GM18519 (cell line): ENCODE measurements around the gene OR4N5.
"Not testable (repeated sequence)": the region's sequence is repeated elsewhere in the genome, so short reads cannot be mapped to it uniquely, and the experiment has no call there.

Source experiments
- ATAC-seq: cut with Tn5 transposase; IDR thresholded peaks from one replicate; pipeline ENCODE4 v1.9.1; 2021; ENCODE audit warnings: mild to moderate bottlenecking, moderate library complexity; ENCODE audit not compliant: unreplicated experiment, low FRiP score

Gene OR4N5, protein sequence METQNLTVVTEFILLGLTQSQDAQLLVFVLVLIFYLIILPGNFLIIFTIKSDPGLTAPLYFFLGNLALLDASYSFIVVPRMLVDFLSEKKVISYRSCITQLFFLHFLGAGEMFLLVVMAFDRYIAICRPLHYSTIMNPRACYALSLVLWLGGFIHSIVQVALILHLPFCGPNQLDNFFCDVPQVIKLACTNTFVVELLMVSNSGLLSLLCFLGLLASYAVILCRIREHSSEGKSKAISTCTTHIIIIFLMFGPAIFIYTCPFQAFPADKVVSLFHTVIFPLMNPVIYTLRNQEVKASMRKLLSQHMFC

DNA sequence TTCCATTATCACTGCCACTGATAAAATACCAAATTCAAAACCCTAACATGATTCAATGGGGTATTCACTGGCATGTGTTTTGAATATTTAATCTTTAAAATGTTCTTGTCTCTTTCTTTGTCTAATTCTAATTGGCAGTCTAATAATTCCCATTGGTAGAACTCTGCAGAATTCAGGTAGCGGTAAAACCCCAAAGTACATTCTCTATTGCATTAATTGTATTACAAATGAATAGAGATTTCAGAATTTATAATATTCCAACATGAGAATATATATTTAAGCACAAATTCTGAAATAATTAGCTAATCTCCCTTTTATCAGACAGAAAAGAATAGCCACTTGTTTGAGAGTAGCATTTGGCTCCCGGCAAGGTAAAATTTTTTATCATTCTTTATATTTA, at the start of gene OR4N5:
OR4N5 (plus strand) TSS at position 301 of the 400 bp plus-strand sequence. CDS start 4,916 bp downstream, outside the sequence.
- ATAC-seq: no peak

DNA sequence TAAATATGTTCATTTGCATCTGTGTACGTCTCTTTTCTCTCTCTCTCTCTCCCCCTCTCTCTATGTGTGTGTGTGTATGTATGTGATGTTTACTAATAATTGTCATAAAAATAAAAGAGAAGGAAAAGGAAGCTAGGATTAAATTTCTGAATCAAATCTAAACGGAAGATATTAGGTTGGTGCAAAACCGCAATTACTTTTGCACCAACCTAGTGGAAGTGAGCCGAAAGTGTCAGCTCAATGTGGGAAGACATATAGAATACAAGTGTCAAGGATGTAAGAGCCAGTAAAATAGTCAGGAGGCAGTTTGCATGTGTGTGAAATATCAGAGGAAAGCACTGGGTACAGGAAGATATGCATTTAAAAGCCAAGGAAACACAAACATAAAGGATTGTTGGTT, 46.6 kb upstream of the OR4N5 start:
- ATAC-seq: no peak

DNA sequence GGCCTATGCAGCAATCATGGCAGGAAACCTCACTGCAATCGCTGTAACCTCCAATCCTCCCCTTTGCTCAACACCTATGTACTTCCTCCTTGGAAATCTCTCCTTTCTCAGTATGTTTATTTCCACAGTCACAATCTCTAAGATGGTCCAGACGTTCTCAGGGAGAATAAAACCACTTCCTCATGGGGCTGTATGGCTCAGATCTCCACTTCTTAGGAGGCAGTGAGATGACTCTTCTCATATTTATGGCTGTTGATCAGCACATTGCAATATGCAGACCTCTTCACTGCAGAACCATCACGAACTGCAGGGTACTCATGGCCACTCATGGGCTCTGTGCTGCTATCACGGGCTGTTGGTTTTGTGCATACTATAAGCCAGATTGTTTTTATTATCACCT, 45.2 kb upstream of the OR4N5 start:
- no peak for ATAC-seq

DNA sequence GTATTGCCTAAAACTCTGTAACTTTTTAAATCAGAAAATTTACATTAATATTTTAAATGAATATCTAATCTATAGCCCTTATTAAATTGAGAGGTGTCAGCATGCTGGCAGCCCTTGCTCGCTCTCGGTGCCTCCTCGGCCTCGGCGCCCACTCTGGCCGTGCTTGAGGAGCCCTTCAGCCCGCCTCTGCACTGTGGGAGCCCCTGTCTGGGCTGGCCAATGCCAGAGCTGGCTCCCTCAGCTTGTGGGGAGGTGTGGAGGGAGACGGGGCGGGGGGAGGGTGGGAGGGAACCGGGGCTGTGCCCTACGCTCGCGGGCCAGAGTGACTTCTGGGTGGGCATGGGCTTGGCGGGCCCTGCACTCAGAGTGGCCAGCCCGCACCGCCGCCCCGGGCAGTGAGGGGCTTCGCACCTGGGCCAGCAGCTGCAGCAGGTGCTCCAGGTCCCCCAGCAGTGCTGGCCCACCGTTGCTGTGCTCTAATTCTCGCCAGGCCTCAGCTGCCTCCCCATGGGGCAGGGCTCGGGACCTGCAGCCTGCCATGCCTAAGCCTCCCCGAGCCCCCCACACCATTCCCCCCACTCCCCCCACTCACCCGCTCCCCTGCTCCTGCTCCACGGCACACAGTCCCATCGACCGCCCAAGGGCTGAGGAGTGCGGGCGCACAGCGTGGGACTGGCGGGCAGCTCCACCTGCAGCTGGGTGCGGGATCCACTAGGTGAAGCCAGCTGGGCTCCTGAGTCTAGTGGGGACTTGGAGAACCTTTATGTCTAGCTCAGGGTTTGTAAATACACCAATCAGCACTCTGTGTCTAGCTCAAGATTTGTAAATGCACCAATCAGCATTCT, 39.5 kb upstream of the OR4N5 start:
- ATAC-seq: not testable (repeated sequence)

DNA sequence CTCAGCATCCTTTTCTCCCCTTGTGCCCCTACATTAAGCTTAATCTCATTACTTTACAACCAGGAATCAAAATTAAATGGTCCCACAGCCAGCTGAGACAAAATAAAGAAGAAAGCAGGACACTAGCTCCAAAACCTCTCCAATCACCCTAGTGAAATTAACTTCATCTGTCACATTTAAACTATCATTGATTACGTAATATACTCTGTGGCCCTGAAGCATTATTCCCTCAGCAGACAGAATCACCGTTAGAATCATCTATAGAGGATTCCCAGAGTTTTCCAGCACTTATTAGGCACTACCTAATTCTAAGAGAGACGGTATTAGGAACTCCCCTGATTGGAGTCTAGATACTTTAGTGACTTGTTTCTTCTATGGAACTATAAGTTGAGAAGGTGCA, 28.2 kb upstream of the OR4N5 start, which contains the start of gene OR4K17:
OR4K17 (plus strand) TSS at position 302 of the 400 bp plus-strand sequence. CDS start 6,761 bp downstream, outside the sequence.
- ATAC-seq: no peak

DNA sequence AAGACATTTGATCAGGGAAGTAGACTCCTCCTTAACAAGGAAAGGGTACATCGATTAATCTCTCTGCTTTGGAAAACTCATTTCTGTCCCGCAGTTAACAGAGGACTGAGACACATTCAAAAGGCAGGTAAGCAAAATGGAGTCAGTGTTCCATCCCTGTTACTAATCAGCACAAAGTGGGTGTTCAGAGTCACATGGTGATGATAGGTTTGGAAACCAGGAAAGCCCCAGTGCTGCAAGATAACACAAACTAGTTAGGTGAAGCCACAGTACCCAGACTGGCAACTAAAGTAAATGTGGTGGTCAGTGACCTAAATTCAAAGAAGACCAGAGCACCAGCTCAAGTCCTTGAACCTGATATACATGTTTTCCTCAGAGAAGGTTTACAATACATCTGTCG, 26.3 kb upstream of the OR4N5 start:
- ATAC-seq: no peak

DNA sequence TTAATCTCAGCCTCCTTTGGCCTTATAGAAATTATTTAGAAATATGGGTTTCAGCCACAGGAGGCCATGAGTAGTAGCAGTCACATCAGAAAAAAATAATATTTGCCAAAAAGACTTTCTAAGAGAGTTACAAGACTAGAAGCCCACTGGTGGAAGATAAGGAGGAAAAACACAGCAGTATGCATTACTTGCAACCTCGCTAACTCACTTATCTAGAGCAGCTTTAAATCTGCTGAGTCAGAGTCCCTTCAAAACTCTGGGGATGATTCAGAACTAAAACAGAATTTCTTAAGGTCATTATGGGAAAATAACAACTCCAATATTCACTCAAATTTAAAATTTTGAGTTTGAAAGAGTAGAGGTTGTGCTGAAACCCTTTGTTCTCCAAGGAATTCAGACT, 21.9 kb upstream of the OR4N5 start:
- ATAC-seq: no peak

DNA sequence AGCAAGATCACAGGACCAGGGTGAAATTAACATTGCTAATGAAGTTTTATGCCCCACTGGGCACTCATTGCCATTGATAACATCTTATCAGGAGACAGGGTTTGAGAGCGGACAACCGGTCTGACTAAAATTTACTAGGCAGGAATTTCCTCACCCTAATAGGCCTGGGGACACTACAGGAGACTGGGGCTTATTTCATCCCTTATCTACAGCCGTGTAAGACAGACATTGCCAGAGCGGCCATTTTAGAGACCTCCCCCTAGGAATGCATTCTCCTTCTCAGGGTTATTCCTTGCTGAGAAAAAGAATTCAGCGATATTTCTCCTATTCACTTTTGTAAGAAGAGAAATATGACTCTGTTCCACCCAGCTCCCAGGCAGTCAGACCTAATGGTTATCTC, 19.8 kb upstream of the OR4N5 start:
- ATAC-seq: no peak

DNA sequence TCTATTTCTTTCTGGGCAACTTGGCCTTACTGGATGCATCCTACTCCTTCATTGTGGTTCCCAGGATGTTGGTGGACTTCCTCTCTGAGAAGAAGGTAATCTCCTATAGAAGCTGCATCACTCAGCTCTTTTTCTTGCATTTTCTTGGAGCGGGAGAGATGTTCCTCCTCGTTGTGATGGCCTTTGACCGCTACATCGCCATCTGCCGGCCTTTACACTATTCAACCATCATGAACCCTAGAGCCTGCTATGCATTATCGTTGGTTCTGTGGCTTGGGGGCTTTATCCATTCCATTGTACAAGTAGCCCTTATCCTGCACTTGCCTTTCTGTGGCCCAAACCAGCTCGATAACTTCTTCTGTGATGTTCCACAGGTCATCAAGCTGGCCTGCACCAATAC, 5.3 kb downstream of the OR4N5 start:
- no peak for ATAC-seq

DNA sequence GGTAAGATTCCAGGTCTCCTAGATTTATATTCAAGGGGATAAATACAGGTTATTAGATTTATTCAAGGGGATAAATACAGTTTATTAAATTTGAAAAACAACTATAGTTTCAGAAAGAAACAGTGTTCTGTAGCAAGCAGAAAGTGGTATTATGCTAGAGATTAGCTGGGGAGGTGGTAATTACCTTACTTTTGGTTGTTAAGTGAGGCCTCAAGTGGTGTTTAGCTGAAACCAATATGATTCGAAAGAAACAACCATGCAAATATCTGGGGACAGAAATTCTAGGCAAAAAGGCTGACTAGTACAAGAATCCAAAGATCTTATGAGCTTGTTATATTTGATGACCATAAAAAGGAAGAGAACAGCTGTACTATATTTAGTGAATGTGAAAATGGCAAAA, 6.2 kb downstream of the OR4N5 start:
- ATAC-seq: no peak

DNA sequence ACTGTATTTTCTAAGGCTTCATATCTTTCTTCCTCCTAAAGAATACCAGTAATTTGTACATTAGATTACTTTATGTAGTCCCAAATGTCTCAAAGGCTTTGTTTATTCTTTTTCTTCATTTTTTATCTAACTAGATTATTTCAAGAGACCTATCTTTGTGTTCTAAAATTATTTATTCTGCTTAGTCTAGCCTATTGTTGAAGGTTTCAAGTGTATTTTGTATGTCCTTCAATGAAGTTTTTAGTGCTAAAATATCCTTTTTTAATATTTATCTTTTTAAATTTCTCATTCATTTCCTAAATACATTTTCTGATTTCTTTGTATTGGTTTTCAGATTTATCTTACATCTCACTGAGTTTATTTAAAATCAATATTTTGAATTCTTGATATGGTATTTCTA, 25.8 kb downstream of the OR4N5 start:
- ATAC-seq: no peak

DNA sequence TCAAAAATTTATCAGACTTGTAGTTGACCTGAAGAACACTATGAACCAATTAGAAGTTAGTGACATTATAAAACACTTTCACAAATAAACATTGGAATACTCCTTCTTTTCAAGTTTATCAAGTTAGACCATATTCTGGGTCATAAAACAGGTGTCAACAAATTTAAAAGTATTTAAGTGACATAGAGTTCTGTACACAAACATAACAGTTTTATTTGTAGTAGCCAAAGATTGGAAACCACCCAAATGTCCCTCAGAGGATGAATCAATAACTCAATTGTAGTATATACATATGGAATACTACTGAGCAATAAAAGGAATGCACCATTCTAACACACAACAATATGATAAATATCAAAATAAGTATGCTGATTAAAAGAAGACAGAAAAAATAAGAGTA, 28.5 kb downstream of the OR4N5 start:
- no peak for ATAC-seq

DNA sequence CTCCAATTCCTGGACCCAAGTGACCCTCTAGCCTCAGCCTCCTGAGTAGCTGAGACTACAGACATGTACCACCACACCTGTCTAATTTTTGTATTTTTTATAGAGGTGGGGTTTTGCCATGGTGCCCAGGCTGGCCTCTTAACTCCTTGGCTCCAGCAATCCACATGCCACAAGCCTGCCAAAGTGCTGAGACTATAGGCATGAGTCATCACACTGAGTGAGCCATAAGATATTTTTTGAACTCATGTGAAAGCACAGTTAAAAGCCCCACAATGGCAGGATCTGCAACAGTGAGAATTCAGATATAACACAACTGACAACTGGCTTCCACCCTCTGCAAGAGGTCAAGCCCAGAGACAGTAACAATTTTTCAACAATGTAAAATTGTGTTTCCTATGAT, 31.2 kb downstream of the OR4N5 start:
- ATAC-seq: not testable (repeated sequence)

DNA sequence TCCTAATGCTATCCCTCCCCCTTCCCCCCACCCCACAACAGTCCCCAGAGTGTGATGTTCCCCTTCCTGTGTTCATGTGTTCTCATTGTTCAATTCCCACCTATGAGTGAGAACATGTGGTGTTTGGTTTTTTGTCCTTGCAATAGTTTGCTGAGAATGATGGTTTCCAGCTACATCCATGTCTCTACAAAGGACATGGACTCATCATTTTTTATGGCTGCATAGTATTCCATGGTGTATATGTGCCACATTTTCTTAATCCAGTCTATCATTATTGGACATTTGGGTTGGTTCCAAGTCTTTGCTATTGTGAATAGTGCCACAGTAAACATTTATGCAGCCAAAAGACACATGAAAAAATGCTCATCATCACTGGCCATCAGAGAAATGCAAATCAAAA, 35.6 kb downstream of the OR4N5 start:
- not testable (repeated sequence) for ATAC-seq

DNA sequence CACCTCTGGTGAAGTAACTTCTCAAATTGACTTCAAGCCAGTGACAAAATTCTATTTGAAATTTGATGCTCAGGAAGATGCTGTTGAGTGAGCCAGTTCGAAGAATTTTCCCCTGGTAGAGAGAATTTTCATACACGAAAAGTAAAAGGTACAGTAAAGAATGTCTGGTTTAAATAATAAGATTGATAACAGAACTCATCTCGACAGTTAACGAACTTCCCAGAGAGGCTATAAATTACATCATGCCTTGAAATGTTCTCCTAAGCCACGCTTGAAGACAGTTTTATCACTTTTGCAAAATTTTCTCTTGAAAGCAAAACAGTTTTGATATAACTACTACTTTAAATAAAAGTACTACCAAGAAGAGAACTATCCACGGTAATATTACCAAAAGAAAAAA, 37.7 kb downstream of the OR4N5 start:
- no peak for ATAC-seq

DNA sequence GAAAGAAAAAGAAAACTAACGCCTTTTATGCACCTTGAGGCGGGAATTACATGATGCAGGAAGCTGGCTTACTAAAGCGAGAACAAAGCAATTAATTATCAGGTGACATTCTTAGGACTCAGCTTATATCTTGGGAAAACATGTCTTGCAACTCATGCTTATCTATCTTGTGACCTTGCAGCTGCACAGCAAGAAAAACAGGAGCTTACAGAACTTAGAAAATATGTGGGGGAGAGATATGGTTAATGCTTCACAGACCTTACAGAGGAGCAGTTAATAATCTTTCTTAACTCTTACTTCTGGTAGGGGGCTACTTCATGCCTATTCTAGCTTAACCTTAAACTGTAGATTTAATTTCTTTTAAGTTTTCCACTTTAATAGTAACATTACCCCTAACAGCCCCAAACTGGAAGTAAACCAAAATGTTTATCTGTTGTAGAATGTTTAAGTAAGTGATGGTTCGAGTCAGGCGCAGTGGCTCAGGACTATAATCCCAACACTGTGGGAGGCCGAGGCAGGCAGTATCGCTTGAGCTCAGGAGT, 38.9 kb downstream of the OR4N5 start:
- no peak for ATAC-seq

DNA sequence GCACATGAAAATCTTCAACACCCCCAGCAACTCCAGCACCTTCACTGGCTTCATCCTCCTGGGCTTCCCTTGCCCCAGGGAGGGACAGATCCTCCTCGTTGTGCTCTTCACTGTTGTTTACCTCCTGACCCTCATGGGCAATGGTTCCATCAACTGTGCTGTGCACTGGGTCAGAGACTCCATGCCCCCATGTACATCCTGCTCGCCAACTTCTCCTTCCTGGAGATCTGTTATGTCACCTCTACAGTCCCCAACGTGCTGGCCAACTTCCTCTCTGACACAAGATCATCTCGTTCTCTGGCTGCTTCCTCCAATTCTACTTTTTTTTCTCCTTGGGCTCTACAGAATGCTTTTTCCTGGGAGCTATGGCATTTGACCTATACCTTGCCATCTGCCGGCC, 40.6 kb downstream of the OR4N5 start:
- ATAC-seq: no peak

DNA sequence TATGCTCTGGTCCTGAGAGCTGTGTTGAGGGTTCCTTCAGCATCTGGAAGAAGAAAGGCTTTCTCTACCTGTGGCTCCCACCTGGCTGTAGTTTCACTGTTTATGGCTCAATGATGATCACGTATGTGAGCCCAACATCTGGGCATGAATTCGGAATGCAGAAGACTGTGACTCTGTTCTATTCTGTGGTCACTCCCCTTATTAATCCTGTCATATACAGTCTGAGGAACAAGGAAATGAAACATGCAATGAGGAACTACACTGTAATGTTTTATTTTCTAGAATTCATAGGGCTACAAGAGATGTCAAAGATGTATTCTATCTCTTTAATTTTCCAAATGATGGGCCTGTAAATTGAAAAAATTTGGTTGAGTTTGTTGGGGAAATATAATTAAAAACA, 41.3 kb downstream of the OR4N5 start:
- no peak for ATAC-seq

DNA sequence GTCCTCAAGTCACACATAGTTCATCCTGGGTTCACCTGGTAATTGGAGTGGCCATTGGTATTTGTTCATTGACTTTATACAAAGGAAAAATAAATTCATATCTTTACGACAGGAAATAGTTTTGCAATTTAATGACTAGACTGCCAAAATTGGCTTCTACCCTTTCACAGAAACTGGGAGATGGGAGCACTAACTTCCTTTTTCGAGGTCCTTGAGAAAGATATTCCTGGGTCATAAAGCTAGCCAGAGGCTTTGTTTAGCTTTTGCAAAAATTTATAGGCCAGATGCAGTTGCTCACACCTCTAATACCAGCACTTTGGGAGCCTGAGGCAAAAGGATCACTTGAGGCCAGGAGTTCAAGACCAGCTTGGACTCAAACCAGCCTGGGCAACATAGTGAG, 41.9 kb downstream of the OR4N5 start:
- no peak for ATAC-seq

DNA sequence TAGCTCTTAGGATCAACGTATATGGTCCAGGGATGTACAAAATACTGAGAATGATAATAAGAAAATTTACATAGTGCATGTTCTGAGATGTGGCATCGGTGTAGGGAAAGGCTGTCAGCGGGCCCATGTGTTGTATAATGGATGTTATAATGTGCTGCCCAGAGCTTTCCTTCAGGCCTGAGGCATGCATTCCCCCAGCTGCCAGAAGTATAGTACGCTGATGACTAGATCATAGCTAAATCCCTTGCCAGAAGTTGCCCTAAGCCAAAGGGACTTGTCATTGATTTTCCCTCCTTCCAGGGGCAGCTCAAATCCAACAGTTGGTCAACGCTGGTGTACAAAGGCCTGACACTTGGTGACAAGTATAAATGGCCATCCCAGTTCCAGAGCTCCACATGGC, 45.6 kb downstream of the OR4N5 start:
- ATAC-seq: no peak

DNA sequence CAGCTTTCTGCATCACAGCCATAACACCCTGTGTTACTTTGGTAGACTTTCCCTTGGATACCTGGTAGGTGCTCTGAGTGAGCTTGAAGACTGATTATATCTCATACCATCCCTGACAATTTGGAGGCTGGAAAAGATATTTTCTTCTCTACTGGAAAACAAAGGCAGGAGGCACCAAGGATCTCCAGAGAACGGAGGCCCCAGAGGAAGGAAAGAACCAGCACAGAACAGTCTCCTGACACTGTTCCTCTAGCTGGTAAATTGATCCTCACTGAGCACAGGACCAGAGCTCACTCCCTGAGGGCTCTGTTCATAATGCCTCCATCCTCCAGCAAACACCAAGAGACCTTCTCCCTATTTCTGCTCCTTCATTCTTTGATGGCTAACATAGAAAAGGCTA, 52.0 kb downstream of the OR4N5 start, which contains the start of gene OR11G2:
OR11G2 (plus strand) TSS at position 301 of the 400 bp plus-strand sequence. CDS start 6,542 bp downstream, outside the sequence.
- no peak for ATAC-seq
